Renal pelvis (tissue), 4 donors: ENCODE measurements around the gene IVNS1ABP. TPM values are rescaled to one million over a fixed set of nuclear protein-coding genes. Genes with fewer than 3 reads are reported as not detected.
"Not testable (repeated sequence)": the region's sequence is repeated elsewhere in the genome, so short reads cannot be mapped to it uniquely, and the experiment has no call there.

Experiments used
- DNase-seq: peaks from one replicate; pipeline ENCODE4 v3.0.0-alpha.2; 2013
- polyA plus RNA-seq, 3 donors: library from polyadenylated mRNA; unstranded; fragments of 120-200 nt; gene quantifications; one replicate each; pipeline ENCODE4 v1.2.1, GENCODE V29; 2013; ENCODE audit not compliant: insufficient read length in 3 of 3

Gene IVNS1ABP
- polyA plus RNA-seq, 3 donors, result 264 to 349 (median 311) TPM

DNA sequence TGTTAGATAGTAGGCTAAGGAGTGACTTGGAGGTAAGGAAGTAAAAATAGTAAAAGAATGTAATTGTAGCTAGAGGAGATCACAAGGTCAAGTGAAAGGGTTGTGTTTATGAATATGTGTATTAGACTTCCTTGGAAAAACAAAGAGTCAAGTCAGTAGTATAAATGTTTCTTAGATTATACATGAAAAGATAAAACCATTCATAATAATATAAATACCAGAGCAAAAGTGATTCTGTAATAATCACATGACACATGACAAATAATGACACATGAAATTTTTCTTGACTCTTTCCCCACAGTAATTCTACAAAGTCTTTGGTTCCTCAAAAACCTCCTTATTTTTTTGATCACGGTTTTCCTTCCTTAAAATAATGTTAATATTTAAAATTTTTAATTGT is 56.4 kb downstream of the IVNS1ABP start:
- no peak for DNase-seq

DNA sequence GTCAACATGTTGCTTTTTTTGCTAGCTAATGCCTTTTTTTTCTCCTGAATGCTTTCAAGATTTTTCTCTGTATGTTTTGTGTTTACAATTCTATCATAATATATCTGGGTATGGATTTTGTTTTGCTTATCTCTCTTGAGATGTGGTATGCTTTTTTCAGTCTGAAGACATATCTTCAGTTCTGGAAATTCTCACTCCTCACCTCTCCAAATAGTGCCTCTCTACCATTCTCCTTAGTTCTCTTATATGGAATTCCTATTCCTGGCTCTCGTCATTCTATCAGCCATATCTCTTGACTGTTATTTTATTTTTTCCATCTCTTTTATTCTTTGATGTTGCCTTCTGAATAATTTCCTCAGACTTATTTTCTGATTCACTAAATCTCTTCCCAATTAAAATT is 58.4 kb downstream of the IVNS1ABP start:
- no peak for DNase-seq

DNA sequence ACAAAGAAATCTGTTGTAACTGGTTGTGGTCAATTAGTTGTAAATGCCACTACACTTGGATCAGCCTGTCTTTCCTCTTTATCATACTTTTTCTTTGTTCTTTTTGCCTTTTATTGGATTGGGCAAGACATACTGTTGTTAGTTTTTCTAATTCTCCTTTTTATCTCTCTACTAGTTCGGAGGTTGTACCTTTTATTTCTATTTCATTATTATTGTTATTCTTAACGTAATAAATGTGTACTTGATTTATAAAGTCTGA is 59.2 kb downstream of the IVNS1ABP start:
- DNase-seq, result no peak

GRCh38 chr1:185257116-185257949 is 59.7 kb downstream of the IVNS1ABP start:
- DNase-seq, result not testable (repeated sequence)

GRCh38 chr1:185255595-185255994 is 61.4 kb downstream of the IVNS1ABP start:
- not testable (repeated sequence) for DNase-seq

DNA sequence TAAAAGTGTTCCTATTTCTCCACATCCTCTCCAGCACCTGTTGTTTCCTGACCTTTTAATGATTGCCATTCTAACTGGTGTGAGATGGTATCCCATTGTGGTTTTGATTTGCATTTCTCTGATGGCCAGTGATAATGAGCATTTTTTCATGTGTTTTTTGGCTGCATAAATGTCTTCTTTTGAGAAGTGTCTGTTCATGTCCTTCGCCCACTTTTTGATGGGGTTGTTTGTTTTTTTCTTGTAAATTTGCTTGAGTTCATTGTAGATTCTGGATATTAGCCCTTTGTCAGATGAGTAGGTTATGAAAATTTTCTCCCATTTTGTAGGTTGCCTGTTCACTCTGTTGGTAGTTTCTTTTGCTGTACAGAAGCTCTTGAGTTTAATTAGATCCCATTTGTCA is 64.6 kb downstream of the IVNS1ABP start:
- DNase-seq, result not testable (repeated sequence)

DNA sequence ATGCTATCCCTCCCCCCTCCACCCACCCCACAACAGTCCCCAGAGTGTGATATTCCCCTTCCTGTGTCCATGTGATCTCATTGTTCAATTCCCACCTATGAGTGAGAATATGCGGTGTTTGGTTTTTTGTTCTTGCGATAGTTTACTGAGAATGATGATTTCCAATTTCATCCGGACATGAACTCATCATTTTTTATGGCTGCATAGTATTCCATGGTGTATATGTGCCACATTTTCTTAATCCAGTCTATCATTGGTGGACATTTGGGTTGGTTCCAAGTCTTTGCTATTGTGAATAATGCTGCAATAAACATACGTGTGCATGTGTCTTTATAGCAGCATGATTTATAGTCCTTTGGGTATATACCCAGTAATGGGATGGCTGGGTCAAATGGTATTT is 65.1 kb downstream of the IVNS1ABP start:
- not testable (repeated sequence) for DNase-seq

DNA sequence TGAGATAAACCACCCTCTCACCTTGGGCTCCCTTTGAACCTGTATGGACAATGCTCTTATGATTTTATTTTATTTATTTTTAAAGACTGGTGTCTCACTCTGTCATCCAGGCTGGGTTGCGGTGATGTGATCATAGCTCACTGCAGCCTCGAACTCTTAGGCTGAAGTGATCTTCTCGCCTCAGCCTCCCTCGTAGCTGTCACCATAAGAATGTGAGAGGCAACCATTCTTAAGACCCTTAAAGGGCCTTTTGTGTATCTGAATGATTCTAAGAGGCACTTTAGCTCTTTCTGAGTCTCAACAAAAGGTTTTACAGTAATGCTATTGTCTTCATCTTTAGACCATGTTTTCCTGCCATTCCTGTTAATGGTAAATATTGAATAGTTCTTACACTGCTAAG is 67.0 kb downstream of the IVNS1ABP start:
- no peak for DNase-seq

GRCh38 chr1:185249563-185249962 is 67.5 kb downstream of the IVNS1ABP start:
- DNase-seq, result no peak

Other genes with a start within 250 kb of the IVNS1ABP start
- 10 to 100 TPM; 22.8 to 28.6 (median 23.7) TPM for gene TRMT1L, start 160.3 kb downstream of the IVNS1ABP start, polyA plus RNA-seq
- gene SWT1, start 160.1 kb downstream of the IVNS1ABP start, polyA plus RNA-seq, result 10 to 100 TPM in 1 of 3 donors, 1 to 10 TPM in 2; 8.5 to 10.2 (median 9.6) TPM